Heart right ventricle (tissue), 16 donors: ENCODE data around the gene CSNK2B. TPM values are rescaled to one million over a fixed set of nuclear protein-coding genes. Genes with fewer than 3 reads are reported as not detected.
A peak's percentile ranks its signal among the peaks of the same experiment; 100 is the strongest.

Source experiments
- ATAC-seq, 8 donors: fragments of 200-7000 bp; cut with Tn5 transposase; one replicate each; pipeline ENCODE4 v1.9.1; 2020; ENCODE audit warnings: mild to moderate bottlenecking in 8 of 8, moderate library complexity in 8 of 8, moderate number of reproducible peaks in 1 of 8
- DNase-seq, 2 donors: peaks; one replicate each; pipeline ENCODE4 v3.0.0-alpha.2; 2020
- H3K27ac ChIP-seq, 10 donors: fragments of 200-600 bp; sonication (generic) in 2 of 10; one replicate each; pipeline versions ENCODE4 v1.5.0 to v1.8.0; 2020 to 2022; ENCODE audit warnings: mild to moderate bottlenecking in 3 of 10
- H3K27me3 ChIP-seq, 7 donors: fragments of 200-600 bp; one replicate each; pipeline ENCODE4 v1.8.0; 2021 to 2022; ENCODE audit warnings: mild to moderate bottlenecking in 2 of 7
- H3K36me3 ChIP-seq, 9 donors: fragments of 200-600 bp; sonication (generic) in 1 of 9; one replicate each; pipeline versions ENCODE4 v1.5.0 to v1.8.0; 2020 to 2022; ENCODE audit warnings: mild to moderate bottlenecking in 2 of 9
- H3K4me1 ChIP-seq, 9 donors: fragments of 200-600 bp; sonication (generic) in 1 of 9; one replicate each; pipeline versions ENCODE4 v1.5.0 to v1.8.0; 2020 to 2022; ENCODE audit warnings: mild to moderate bottlenecking in 4 of 9
- H3K4me3 ChIP-seq, 10 donors: fragments of 200-600 bp; sonication (generic) in 2 of 10; one replicate each; pipeline versions ENCODE4 v1.5.0 to v1.8.0; 2020 to 2022; ENCODE audit warnings: mild to moderate bottlenecking in 7 of 10, moderate library complexity in 2 of 10
- H3K9me3 ChIP-seq, 11 donors: fragments of 200-600 bp in 10 of 11; sonication (generic) in 2 of 11; one replicate each; pipeline versions ENCODE4 v1.5.0 to v1.8.0; 2013 to 2022; ENCODE audit warnings: mild to moderate bottlenecking in 2 of 11, control low read depth in 1 of 11, moderate library complexity in 1 of 11
- CTCF ChIP-seq, 9 donors: fragments of 200-600 bp; sonication (generic) in 2 of 9; IDR thresholded peaks; one replicate each; pipeline versions ENCODE4 v1.5.0 to v1.8.0; 2021 to 2022; ENCODE audit warnings: antibody characterized with exemption in 9 of 9, mild to moderate bottlenecking in 5 of 9, moderate library complexity in 1 of 9
- WGBS, 2 donors: extraction: QIAGEN DNeasy Blood & Tissue Kit; methylation state at CpG; one replicate each; pipeline ENCODE4 v1.1.7; 2013; ENCODE audit warnings: inconsistent platforms in 1 of 2; 5-methylcytosine and 5-hydroxymethylcytosine counted together
- intact Hi-C, 10 donors: fragments of 100-400 bp; cut with DNase I; formaldehyde crosslinking; loops; one replicate each; pipeline versions ENCODE4 v1.11.1 to v1.14.2; 2022
- polyA plus RNA-seq, 2 donors: library from polyadenylated mRNA; stranded (reverse); fragments of 200-250 nt; gene quantifications; one replicate each; pipeline ENCODE4 v1.2.3, GENCODE V29; 2013
- total RNA-seq, 10 donors: library from RNA; stranded (reverse); fragmentation: NEBNext Ultra II Directional in 3 of 10; extraction: Animal tissue kit (Norgen Biotek cat#: 25700) in 3 of 10; gene quantifications; one replicate each; pipeline versions ENCODE4 v1.2.1 to v1.2.4, GENCODE V29; 2021 to 2023
- donor health status: Arrhythmogenic right ventricular cardiomyopathy.
- donor health status: ischemic (EF 13 %, LVEDD 7.1; RV severe dilation, severe dysfunction).
- donor health status: healthy with polysubstance abuse.
- donor health status: DM: no; HTN: yes; CAD: no.
- donor health status: DM: no; HTN: no; CAD: no.
- donor health status: ischemic (EF 25% LVEDD 6.9; RV normal size, moderate dysfunction).
- donor health status: ischemic (EF 25% LVEDD 5.7; RV mildly dilated, moderate dysfunction).
- donor health status: healthy.
- donor health status: DM: yes; HTN: yes; CAD: no.
- donor health status: Ischemic cardiomyopathy.
- donor health status: ischemic (EF 35%, LVEDD 5.7; RV mildly dilated, moderate dysfunction).
- donor health status: nonischemic (EF 11% LVEDD 7.7; RV severe dilation, severe dysfunction).
- donor health status: DM: yes; HTN: yes; CAD: no.
- donor health status: PGD.
- donor health status: ischemic (EF 29% LVEDD 5.4; RV normal size, mild dysfunction).
- donor health status: nonischemic (EF 23%, LVEDD 6.1; RV moderate dilation, normal function).

Gene CSNK2B
- total and polyA plus RNA-seq, 12 donors: 101 to 199 (median 115) TPM

GRCh38 chr6:31636698-31637596, 28.9 kb upstream of the CSNK2B start:
- no peaks in the 10 kb centered on the region for H3K27me3 ChIP-seq
- DNase-seq (no peak), ATAC-seq (peak in 1 of 8 donors; percentile 7)
- 80 to 83% methylated on average over 27 of the region's 27 CpGs for WGBS, 2 donors
- no peaks in the 10 kb centered on the region for H3K9me3 ChIP-seq
- H3K4me3 ChIP-seq: no peak overlapping the region
- TF ChIP-seq CTCF (IDR thresholded peaks at IDR 0.05): no peak
- H3K36me3 ChIP-seq: peaks cover 13 to 100% (median 86%) of the 10 kb centered on the region in 9 donors
- H3K4me1 ChIP-seq: peaks cover 0 to 9% (median 0%) of the 10 kb centered on the region in 9 donors
- peak overlapping the region in 1 of 10 donors; percentile 31 for H3K27ac ChIP-seq
- intact Hi-C loops: no loop called here

DNA sequence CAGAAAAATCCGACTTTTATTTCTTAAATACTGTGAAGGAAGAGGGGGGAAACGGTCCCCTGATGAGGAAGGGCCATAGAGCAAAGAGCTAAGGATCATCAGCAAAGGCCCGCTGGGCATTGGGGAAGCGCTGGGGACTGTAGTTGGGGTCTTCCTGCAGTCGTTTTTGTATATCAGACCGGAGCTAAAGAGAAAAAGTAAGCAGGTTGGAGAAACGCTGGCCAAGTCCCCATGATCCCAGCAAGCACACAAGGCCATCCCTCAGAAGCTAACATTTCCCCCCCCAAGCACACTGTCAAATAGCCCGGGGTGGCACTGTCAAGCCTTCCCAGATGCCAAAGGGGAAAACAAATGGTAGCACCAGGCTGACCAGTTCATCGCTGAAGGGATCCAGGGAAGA, 26.8 kb upstream of the CSNK2B start:
- H3K9me3 ChIP-seq: no peaks in the 10 kb centered on the region
- no peak for TF ChIP-seq CTCF (IDR thresholded peaks at IDR 0.05)
- peaks cover 0 to 9% (median 0%) of the 10 kb centered on the region in 9 donors for H3K4me1 ChIP-seq
- WGBS, 2 donors: 83 to 84% methylated on average over 9 of the region's 9 CpGs
- H3K27me3 ChIP-seq: no peaks in the 10 kb centered on the region
- intact Hi-C loops: no loop called here
- ATAC-seq: no peak
- peaks cover 15 to 100% (median 96%) of the 10 kb centered on the region in 9 donors for H3K36me3 ChIP-seq
- H3K4me3 ChIP-seq: no peak overlapping the region
- DNase-seq: no peak
- H3K27ac ChIP-seq: no peak overlapping the region

GRCh38 chr6:31639449-31639861, 26.4 kb upstream of the CSNK2B start:
- DNase-seq (no peak), ATAC-seq (peak in 1 of 8 donors; percentile 3)
- TF ChIP-seq CTCF (IDR thresholded peaks at IDR 0.05): no peak
- intact Hi-C loops: no loop called here
- H3K27me3 ChIP-seq: no peaks in the 10 kb centered on the region
- no peaks in the 10 kb centered on the region for H3K9me3 ChIP-seq
- peaks cover 15 to 100% (median 97%) of the 10 kb centered on the region in 9 donors for H3K36me3 ChIP-seq
- peak overlapping the region in 1 of 10 donors; percentile 14 for H3K27ac ChIP-seq
- H3K4me1 ChIP-seq: peaks cover 0 to 9% (median 0%) of the 10 kb centered on the region in 9 donors
- H3K4me3 ChIP-seq: no peak overlapping the region
- WGBS, 2 donors: 86% methylated on average over 10 of the region's 10 CpGs

GRCh38 chr6:31640612-31641011, 25.3 kb upstream of the CSNK2B start:
- WGBS, 2 donors: 95 to 97% methylated on average over 6 of the region's 6 CpGs
- peaks cover 15 to 100% (median 97%) of the 10 kb centered on the region in 9 donors for H3K36me3 ChIP-seq
- no peaks in the 10 kb centered on the region for H3K27me3 ChIP-seq
- no peaks in the 10 kb centered on the region for H3K9me3 ChIP-seq
- peaks cover 0 to 9% (median 0%) of the 10 kb centered on the region in 9 donors for H3K4me1 ChIP-seq
- intact Hi-C loops: no loop called here
- H3K27ac ChIP-seq: no peak overlapping the region
- TF ChIP-seq CTCF (IDR thresholded peaks at IDR 0.05): no peak
- no peak overlapping the region for H3K4me3 ChIP-seq
- DNase-seq: no peak
- ATAC-seq: no peak
